HG02763 (cell line): Measurements from ENCODE around the gene S100A4.

Experiments used
- ATAC-seq: cut with Tn5 transposase; IDR thresholded peaks from one replicate; pipeline ENCODE4 v1.9.1; 2021; ENCODE audit warnings: mild to moderate bottlenecking, moderate library complexity; ENCODE audit not compliant: unreplicated experiment

The S100A4 gene

DNA sequence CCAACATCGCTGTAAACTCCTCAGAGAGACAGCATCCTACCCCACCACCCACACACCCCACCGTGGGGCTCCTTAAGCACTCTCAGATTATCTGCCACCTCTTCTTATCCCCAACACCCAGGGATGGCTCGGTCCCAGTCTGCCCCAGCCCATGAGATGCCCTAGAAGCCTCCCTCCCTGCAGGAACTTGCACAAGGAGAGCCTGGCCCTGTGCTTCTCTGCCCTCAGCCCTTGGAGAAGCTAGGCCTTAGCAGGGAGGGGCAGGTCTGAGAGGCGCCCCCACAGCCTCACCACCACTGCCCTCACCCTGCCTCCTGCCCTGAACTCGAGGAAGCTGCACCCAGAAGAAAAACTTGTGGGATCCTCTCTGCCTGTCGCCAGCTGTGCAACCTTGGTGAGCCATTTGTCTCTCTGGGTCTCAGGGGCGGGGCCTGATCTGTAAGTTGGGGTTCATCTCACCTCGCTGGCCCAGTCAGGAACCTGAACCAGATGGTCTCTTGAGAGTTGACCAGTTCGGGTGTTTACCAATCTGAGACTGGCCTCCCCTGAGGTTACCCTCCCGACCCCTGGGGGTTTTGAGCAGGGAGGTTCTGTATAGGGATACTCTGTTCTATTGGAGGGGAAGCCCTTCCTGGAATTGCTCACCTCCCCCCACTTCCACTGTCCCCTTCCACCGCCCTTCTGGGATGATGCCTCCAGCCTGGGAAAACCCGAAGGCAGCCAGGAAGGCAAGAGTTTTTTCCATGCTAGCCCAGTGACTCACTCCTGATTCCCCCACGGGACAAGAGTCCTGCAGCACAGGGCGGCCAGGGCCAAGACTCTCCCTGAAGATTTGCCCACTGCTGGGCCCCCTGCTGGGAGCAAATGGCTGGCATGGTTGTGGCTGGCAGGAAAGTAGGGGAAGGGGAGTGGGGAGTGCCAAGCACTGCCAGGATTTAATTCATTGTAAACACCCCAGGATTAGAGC, 3.4 kb upstream of the S100A4 start, which contains the start of gene S100A3:
TSS of gene S100A3 (minus strand) at position 537 of the 967 bp plus-strand sequence. CDS start 773 bp downstream, outside the sequence.
- ATAC-seq: no peak

DNA sequence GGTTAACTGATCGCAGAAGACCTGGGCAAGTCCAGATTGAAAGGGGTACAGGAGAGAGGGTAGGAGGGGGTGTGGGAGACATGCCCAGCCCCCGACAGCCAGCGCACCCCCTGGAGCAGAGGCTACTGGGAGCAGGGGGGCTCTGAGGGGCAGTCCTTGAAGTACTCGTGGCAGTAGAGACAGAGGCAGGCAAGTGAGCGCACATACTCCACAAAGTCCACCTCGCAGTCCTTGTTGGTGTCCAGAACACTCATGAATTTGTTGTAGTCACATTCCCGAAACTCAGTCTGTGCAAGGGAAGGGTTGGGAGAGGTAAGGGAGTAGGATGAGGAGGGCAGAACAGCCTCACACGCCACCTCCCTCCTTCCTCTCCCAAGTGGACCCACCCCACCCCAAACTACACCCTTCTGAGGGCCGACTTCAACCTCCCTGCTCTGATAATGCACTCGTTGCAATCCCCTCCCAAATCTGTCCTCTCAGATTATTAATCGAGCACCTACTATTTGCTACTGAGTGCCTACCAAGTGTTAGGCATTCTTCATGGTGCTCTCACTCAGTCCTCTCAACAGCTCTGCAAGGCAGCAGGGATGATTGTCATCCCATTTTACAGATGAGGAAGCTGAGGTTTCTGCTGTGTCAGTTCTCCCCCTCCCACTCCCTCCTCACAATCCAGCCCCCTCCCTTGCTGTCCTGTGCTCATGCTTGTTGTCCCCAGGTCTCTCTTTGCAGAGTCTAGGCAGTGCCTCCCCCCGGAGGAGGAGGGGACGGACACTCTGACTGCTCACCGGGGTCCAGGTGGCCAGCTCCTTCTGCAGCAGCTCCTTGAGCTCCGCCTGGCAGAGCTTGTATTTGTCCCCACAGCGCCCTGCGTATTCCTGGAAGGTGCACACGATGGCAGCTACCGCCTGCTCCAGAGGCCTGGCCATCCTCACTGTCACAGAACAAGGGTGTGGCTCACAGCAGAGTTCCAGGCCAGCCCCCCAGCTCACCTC, 2.2 kb upstream of the S100A4 start:
- no peak for ATAC-seq

DNA sequence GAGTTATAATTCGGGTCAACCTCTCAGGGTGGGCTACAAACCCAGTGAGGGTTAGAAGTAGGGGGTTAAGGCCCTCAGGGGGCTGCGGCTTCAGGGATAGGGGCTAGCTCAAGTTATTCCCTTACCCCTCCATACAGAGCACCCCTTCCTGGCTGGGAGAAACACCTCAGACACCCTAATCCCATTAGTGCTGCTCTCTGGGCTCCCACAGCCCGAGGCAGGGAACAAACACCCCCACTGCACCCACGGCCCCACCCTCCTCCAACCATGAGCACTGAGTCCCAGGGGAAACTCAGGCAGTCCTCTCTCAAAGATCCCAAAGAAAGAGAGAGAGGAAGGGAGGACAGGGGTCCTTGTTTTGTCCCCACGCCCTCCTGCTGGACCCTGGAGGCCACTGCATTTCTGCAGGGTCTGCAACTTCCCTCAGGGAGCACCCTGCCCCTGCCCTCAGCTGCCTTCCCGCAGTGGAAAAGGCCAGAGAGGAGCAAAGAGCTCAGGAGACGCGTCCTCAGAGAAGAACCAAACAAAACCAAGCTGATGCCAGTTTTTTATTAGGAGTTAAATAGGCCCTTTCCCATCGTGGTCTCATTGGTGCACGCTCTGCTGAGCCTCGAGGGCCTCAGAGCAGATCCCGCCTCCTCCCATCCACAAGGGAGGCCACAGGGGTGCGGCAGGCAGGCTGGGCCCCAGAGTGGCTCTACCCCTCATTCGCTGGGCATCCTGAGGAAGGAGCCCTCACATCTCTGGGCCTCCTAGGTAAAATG, 1.4 kb upstream of the S100A4 start:
- no peak for ATAC-seq

DNA sequence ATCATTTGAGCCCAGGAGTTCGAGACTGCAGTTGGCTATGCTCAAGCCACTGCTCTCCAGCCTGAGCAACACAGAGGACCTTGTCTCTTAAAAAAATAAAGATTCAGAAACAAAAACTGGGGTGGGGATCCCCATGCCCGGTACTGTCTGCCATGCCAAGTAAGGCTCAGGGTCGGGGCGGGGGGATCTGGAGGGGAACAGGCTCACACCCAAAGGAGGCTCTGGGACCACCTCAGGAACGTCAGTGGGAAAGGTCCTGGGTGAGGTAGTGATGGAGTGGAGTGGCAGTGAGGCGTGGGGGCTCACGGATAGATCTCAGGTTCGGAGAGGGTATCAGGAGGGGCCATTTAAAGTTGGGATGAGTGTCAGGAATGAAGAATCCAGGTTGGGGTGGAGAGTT, 765 bp upstream of the S100A4 start:
- no peak for ATAC-seq

DNA sequence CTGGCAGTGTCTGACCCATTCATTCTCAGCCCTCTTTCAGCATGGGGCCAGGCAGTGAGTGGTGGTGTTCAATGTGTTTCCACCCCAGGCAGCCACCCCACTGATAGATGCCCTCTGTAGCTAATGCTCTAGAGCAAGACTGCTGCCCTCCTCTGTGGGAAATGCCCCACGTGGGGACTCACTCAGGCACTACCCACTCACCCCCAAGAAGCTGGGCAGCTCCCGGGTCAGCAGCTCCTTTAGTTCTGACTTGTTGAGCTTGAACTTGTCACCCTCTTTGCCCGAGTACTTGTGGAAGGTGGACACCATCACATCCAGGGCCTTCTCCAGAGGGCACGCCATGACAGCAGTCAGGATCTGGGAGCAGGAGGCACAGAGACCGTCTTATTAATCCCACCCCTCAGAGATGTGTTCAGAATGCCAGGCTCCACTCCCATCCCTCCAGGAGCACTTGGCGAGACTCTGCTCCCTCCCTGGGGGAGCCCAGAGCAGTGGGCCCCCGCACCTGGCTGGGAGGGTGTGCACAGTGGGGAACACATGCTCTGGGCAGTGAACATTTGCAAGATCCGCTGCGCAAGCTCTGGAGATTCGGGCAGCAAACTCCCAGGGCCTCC, 1.0 kb downstream of the S100A4 start:
- ATAC-seq: no peak

DNA sequence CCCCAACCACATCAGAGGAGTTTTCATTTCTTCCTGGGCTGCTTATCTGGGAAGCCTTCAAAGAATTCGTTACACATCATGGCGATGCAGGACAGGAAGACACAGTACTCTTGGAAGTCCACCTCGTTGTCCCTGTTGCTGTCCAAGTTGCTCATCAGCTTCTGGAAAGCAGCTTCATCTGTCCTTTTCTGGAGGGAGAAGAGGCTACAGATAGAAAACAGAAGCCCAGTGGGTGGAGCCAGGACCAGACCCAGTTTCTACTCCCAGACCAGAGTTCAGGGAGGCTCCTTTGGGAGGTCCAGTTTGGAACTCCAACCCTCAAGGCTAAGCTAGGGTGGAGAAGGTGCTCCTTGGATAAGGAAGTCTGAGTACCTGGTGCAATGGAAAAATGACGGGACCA, 1.9 kb downstream of the S100A4 start:
- no peak for ATAC-seq

DNA sequence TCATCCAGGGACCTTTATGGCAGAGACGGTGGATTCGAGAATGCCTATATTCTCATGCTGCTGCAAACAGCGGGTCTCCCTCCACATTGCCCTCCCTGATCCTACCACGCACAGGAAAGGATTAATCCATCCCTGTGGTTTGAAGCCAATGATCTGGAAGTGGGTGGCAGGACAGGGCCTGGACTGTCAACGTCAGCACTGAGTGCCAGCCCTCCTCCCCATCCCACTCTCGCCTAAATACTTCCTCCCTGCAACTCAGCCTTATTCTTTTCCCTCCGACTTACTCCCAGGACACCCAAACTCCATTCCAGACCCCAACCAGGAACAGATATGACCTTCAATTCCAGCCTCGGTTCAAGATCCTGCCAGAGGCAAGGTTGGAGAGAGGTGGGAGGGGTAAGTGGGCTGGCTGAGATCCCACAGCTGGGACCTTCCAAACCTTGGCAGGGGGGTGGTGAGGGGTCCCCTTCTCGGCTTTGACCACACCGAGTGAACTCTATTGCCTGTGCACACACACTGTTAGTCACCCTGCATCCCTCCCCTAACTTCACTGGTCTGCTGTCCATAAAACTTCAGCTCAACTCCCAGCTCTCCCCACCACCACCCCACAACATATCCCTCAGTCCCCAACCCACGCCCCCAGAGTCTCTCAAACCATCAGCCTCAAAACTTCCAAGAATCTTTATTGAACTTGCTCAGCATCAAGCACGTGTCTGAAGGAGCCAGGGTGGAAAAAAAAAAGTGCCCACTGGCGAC, 2.5 kb downstream of the S100A4 start:
- no peak for ATAC-seq

DNA sequence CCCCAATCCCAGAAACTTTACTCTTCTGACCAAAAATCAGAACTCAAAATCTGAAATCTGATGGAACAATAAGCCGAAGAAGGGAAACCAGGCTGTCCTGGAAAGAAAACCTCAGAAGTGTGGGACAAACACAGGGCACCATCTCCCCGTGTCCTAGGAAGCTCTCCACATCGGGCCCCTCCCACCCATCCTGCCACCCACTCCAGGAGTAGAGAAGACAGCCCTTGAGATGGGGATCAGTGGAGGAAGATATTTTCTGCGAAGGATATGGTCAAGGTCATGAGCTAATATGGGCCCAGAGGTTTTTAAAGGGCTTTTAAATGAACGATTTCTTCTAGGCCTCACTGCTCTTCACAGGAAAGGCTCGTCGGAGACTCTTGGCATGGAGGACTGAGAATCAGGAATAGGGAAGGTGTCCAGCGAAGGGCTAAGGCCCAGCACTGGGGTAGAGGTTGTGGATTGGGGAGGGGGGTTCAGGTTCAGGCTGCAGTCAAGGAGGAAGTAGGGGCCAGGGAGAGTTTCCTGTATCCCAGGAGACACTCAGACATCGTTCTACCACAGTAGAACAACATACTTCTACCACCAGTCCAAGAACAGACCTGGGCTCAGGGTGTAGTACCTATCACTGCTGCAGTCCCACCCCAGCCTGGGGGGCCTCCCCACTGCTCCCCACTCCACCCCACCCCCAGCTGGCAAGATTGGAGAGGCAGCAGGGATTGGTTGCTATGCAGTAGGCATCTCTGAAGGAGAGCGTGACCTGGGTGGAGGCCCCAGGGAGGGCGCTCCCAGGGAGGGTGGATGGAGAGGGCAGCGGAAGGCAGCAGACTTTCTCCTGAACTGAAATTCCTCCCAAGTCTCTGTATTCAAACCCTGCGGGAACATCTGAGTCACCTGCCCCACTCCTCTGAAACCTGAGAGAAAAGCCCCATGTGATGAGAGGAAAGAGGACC, 3.7 kb downstream of the S100A4 start:
- no peak for ATAC-seq

DNA sequence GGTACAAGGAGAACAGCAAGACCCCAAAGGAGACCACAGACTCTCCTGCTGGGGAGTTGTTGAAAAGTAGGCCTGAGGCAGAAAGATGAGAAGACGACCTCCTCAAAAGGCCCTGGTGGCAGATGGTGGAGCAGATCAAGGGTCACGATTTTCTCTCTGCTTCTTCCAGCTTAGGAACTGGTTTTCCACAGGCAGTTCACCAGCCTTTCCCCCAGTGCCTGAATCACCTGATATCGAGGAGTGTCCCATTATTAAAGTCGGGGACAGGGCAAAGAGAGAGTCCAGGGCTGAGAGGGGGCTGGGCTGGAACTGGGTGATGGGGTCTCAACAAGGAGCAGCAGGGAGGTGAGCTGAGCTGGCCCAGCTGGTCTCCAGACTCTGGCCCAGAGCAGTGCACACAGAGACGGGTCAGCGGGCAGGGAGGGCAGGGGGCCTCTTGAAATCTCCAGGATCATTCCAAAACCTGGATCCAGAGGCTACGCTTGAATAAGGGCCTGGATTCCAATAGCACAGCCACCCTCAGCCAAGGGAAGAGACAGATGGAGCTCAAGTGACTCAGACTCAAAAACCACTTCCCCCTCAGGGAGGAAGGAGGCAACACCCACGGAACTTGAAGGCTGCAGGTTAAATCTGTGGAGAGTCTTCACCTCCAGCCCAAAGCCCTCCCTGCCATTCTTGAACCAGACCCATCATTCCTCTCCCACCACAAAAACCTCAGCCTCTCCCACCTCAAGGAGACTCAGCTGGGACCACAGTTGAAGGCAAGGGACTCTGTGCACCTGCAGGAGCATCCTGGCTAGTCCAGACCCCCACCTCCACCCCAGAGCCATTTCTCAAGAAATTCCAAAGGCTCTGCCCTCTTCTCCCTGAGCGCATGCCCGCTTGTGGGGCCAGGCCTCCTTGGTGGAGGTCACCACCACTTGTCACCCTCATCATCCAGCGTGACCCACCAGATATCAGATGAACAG, 4.9 kb downstream of the S100A4 start, which contains the start of gene S100A5:
TSS of gene S100A5 (minus strand) at position 541 of the 968 bp plus-strand sequence. CDS start 743 bp downstream, outside the sequence.
- ATAC-seq: no peak

DNA sequence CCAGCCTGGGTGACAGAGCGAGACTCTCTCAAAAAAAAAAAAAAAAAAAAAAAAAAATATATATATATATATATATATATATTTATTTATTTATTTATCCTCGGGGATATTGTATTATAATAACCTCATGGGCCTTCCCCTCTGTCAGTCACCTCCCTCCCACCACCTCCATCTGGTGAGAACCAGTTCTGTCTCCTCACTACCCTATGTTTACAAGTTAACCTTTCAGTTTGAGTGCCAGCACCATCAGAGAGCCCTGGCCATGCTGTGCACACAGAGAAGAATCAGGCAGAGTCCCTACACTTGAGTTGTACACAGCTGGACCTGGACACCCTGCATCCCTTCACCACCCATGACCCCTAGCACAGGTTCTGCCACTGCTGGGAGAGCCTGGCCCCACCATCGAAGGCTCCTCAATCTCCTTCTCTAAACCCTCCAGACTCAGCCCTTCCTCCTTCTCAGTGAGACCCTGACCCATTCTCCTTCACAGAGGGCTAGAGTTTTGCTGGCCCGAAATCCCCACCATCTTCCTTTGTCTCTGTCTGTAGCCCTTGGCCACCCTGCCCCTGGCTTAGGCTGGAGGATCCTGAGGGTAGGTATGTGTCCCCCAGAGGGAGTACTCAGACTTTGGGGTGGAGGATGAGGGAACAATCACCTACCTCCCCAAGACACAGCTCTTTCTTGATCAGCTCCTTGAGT, 6.1 kb downstream of the S100A4 start:
- no peak for ATAC-seq

DNA sequence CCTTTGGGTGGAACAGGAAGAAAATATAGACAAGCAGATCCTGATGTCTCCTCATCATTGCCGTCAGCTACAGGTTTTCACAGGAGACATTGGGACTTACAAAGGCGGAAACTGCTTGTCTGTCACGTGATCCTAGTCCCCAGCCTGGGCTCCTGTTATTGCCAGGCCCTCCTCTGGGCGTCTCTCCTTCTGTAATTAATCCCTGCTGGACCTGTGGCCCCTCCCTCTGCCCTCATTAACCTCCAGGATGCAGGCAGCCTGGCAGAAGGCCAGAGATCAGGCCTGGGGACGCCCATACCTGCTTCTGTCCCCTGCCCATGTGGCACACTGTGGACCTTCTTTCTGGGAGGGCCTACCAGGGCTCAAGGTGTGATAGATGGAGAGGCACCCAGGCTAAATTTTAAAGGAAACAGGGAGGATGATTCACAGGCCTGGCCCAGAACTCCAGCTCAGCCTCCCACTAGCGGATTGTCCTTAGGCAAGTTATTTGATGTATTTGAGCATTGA, 7.2 kb downstream of the S100A4 start:
- ATAC-seq: no peak

DNA sequence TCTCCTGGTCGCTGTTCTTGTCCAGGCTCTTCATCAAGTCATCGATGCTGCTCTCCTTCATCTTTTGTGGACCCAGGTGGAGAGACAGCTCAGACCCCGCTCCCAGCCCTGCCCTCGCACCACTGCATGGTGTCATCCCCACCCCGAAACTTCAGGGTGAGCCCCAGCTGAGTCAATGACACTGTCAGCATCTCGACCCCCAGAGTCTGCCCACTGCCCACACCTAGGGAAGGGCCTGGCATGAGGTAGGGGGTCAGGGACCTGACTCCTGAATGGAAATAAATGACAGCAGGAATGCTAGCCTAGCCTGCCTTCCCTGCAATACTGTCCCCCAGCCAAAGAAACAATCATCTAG, 8.3 kb downstream of the S100A4 start:
- no peak for ATAC-seq

DNA sequence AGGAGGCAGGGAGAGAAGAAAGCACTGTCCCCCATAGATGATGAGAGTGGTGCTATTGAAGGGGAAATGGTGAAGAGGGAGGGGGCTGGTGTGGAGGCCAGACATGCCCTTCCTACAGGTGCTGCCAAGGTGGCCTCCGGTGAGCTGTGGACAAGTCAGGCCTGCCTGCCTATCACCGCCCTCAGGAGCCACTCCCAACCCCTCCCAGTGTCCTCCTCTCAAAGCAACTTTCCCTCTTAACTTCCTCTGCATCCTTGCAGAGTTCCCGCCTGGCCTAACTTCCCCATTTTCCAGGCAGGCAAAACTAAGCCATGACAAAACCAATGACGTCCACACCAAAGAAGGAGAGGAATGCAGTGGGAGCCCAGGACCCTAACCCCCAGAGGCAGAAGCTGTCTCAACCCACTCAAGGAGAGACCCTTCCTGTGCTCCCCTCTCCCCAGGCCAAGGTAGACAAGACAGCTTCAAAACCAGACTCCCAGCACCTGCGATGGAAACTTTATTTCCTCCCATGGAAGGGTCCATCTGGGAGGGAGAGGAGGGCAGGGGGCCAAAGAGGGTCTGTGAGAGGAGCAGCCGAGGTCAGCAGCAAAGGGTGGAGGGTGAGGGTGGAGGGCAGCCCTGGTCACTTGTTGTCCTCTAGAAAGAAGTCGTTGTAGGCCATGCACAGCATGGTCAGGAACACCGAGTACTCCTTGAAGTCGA, 8.8 kb downstream of the S100A4 start:
- no peak for ATAC-seq

DNA sequence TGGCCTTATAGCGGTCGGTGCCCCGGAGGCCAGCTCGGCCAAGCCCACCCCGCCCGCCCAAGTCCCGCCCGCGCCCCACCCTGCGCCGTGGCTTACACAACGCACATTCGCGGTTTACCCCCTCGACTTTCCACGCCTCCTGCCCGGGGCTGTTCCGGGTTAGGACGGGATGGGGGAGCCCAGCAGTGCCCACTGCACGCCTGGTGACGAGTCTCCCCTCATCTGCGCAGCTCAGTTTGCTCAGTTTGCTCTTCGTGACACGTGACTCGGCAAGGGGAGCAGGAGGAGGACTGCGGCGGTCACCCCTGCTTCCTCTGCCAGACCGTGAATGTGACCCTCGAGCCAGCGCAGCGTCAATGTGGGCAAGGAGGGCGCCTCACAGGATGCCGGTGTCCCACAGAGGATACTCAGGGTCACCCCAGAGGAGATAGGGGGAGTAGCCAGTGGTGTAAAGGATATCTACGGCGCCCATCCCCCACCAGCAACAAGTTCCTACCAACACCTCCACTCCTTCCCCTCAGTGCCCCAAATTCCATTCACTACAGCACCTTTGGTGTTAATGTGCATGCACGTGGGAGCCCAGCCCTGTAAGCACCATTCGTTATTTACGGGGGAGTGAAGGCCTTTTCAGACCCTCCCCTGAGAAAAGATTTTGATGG, 9.5 kb downstream of the S100A4 start:
- no peak for ATAC-seq
